GM19397 (cell line): ENCODE results near the gene TLE4.

Experiments
- ATAC-seq: cut with Tn5 transposase; IDR thresholded peaks from one replicate; pipeline ENCODE4 v1.9.1; 2021; ENCODE audit warnings: mild to moderate bottlenecking, moderate library complexity; ENCODE audit not compliant: unreplicated experiment

The TLE4 gene

GRCh38 chr9:79684711-79685575, 113.2 kb downstream of the TLE4 start:
- no peak for ATAC-seq

- ATAC-seq, result no peak
These were observed 113.8 kb downstream of the TLE4 start for GRCh38 chr9:79685577-79685976.

GRCh38 chr9:79686381-79687130, 114.8 kb downstream of the TLE4 start:
- ATAC-seq, result no peak

GRCh38 chr9:79687131-79687447, 115.3 kb downstream of the TLE4 start:
- no peak for ATAC-seq

- no peak for ATAC-seq
These were observed 116.6 kb downstream of the TLE4 start for GRCh38 chr9:79688363-79688762.

- no peak for ATAC-seq
These were observed 117.8 kb downstream of the TLE4 start for GRCh38 chr9:79689576-79689975.

GRCh38 chr9:79691496-79691895, 119.7 kb downstream of the TLE4 start:
- no peak for ATAC-seq

- ATAC-seq, result no peak
These were observed 121.2 kb downstream of the TLE4 start for GRCh38 chr9:79692857-79693571.

GRCh38 chr9:79693750-79694149, 122.0 kb downstream of the TLE4 start:
- ATAC-seq, result no peak

GRCh38 chr9:79694208-79694607, 122.4 kb downstream of the TLE4 start:
- no peak for ATAC-seq

- ATAC-seq, result no peak
These were observed 123.1 kb downstream of the TLE4 start for GRCh38 chr9:79694676-79695400.

GRCh38 chr9:79695531-79696175, 123.9 kb downstream of the TLE4 start:
- ATAC-seq, result no peak

- no peak for ATAC-seq
These were observed 127.2 kb downstream of the TLE4 start for GRCh38 chr9:79698967-79699366.

GRCh38 chr9:79699479-79699878, 127.7 kb downstream of the TLE4 start:
- ATAC-seq, result no peak

GRCh38 chr9:79700607-79701360, 129.0 kb downstream of the TLE4 start:
- no peak for ATAC-seq

GRCh38 chr9:79701651-79702050, 129.9 kb downstream of the TLE4 start:
- ATAC-seq, result no peak

GRCh38 chr9:79705704-79706103, 133.9 kb downstream of the TLE4 start:
- no peak for ATAC-seq

GRCh38 chr9:79706512-79706911, 134.7 kb downstream of the TLE4 start:
- no peak for ATAC-seq

- no peak for ATAC-seq
These were observed 135.8 kb downstream of the TLE4 start for GRCh38 chr9:79707589-79707988.

GRCh38 chr9:79708541-79708940, 136.8 kb downstream of the TLE4 start:
- ATAC-seq, result no peak
